ENCODE results near the gene MYO15A. TPM values are rescaled to one million over a fixed set of nuclear protein-coding genes. Genes with fewer than 3 reads are reported as not detected.

The MYO15A gene
- total and polyA plus RNA-seq, 2 of the 4 experiments (the other 2 are of a cell fraction), result 0.18 to 1.1 TPM

GRCh38 chr17:18107971-18108370, 585 bp upstream of the MYO15A start:
- Histone ChIP-seq H3K9me3 (ENCODE audit: control insufficient read depth, insufficient read depth, low read length) (no peaks in the 10 kb centered on the region), H3K27ac (ENCODE audit: insufficient read depth, low read length) (no peak overlapping the region), H3K9me1 (ENCODE audit: insufficient read depth, low read length) (peaks cover 5% of the 10 kb centered on the region; the same call in 1 of the 2 replicates), H2BK5ac (ENCODE audit: low read depth, low read length, poor library complexity, severe bottlenecking) (no peak overlapping the region), H3K56ac (ENCODE audit: extremely low read depth, insufficient read depth, low read length) (no peak overlapping the region), H2BK120ac (ENCODE audit: low read depth, low read length) (no peak overlapping the region), H4K20me1 (ENCODE audit: insufficient read depth, low read length) (no peaks in the 10 kb centered on the region), H2BK20ac (ENCODE audit: low read depth, low read length) (no peak overlapping the region), H2AK9ac (replicated peaks; ENCODE audit: low read depth, low read length, poor library complexity) (peak overlapping the region; percentile 59), H3K14ac (replicated peaks; ENCODE audit: low read depth, low read length) (no peak overlapping the region), H3K4ac (ENCODE audit: low read depth, low read length) (no peak overlapping the region), H3K4me1 (ENCODE audit: control insufficient read depth, insufficient read depth, low read length) (no peaks in the 10 kb centered on the region), H3K9ac (ENCODE audit: low read depth, low read length) (no peak overlapping the region), H4K91ac (ENCODE audit: insufficient read depth, low read depth, low read length) (no peak overlapping the region), H2AFZ (replicated peaks; ENCODE audit: low read length, poor library complexity) (peak overlapping the region; percentile 3), H3K23ac (ENCODE audit: low read depth, low read length) (no peak overlapping the region), H4K8ac (ENCODE audit: low read depth in 2 of 2, low read length in 2 of 2) (no peak overlapping the region), H3K27me3 (ENCODE audit: control insufficient read depth, insufficient read depth, low read length) (no peaks in the 10 kb centered on the region), H3K79me1 (ENCODE audit: low read depth in 1 of 2, low read length in 2 of 2) (no peaks in the 10 kb centered on the region), H3K36me3 (ENCODE audit: control insufficient read depth, insufficient read depth, low read length) (peaks cover 31% of the 10 kb centered on the region), H4K5ac (ENCODE audit: low read depth, low read length) (no peak overlapping the region), H3K4me3 (ENCODE audit: insufficient read depth, low read depth, low read length) (no peak overlapping the region), H2BK15ac (ENCODE audit: low read depth, low read length) (no peak overlapping the region), H3K4me2 (ENCODE audit: low read depth, low read length) (no peak overlapping the region), H2AK5ac (ENCODE audit: low read depth, low read length) (no peak overlapping the region), H3K18ac (ENCODE audit: low read depth, low read length) (no peak overlapping the region)
- BruUV-seq (replicated peaks), result no TSS peak
- intact Hi-C loops (cut with micrococcal nuclease), result no loop called here
- in situ Hi-C loops (cut with MboI; ENCODE audit: low sequenced_read_pairs), result no loop called here
- ATAC-seq (ENCODE audit: low read depth) (no peak), DNase-seq (no peak)
- 73% methylated on average over 3 of the region's 6 CpGs; no CpG with 5 or more reads in 1 of the 2 experiments for WGBS, 2 experiments (ENCODE audit: extremely low coverage in 2 of 2, insufficient read length in 1 of 2)
- CTCF ChIA-PET, result no interaction called here
- dilution Hi-C loops (cut with HindIII; ENCODE audit: low sequenced_read_pairs, unreplicated experiment), result no loop called here
- POLR2A ChIA-PET (ENCODE audit: unreplicated experiment), result no interaction called here
- no peak for TF ChIP-seq RCOR1 (IDR thresholded peaks at IDR 0.05; ENCODE audit: insufficient replicate concordance, low read length)
- TF ChIP-seq NFE2L2 (IDR thresholded peaks at IDR 0.05; ENCODE audit: low read depth, low read length), result no peak
- no peak for TF ChIP-seq CHD1 (IDR thresholded peaks at IDR 0.05; ENCODE audit: low read depth, low read length)
- no peak for TF ChIP-seq MXI1 (IDR thresholded peaks at IDR 0.05; ENCODE audit: borderline replicate concordance, low read depth, low read length)
- TF ChIP-seq, protein P1, sequence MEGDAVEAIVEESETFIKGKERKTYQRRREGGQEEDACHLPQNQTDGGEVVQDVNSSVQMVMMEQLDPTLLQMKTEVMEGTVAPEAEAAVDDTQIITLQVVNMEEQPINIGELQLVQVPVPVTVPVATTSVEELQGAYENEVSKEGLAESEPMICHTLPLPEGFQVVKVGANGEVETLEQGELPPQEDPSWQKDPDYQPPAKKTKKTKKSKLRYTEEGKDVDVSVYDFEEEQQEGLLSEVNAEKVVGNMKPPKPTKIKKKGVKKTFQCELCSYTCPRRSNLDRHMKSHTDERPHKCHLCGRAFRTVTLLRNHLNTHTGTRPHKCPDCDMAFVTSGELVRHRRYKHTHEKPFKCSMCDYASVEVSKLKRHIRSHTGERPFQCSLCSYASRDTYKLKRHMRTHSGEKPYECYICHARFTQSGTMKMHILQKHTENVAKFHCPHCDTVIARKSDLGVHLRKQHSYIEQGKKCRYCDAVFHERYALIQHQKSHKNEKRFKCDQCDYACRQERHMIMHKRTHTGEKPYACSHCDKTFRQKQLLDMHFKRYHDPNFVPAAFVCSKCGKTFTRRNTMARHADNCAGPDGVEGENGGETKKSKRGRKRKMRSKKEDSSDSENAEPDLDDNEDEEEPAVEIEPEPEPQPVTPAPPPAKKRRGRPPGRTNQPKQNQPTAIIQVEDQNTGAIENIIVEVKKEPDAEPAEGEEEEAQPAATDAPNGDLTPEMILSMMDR (conservative IDR thresholded peaks at IDR 0.05; ENCODE audit: low read depth, low read length), result no peak
- TF ChIP-seq MAZ (IDR thresholded peaks at IDR 0.05; ENCODE audit: borderline replicate concordance, low read depth, low read length), result no peak
- TF ChIP-seq SMC3 (IDR thresholded peaks at IDR 0.05; ENCODE audit: low read depth, low read length), result no peak
- TF ChIP-seq FOS (IDR thresholded peaks at IDR 0.05; ENCODE audit: low read depth, low read length), result no peak
- no peak for TF ChIP-seq CEBPB (IDR thresholded peaks at IDR 0.05; ENCODE audit: low read depth, low read length)
- no peak for TF ChIP-seq RFX5 (IDR thresholded peaks at IDR 0.05; ENCODE audit: low read depth, low read length)
